Ovary (tissue), 9 donors: ENCODE measurements around the gene CERCAM. TPM values are rescaled to one million over a fixed set of nuclear protein-coding genes. Genes with fewer than 3 reads are reported as not detected.

Source experiments
- DNase-seq, 5 donors: peaks; one replicate each; pipeline ENCODE4 v3.0.0-alpha.2; 2019 to 2020
- H3K27ac ChIP-seq, 2 donors: fragments of 200-600 bp; one replicate each; pipeline versions ENCODE4 v1.5.1 to v1.8.0; 2019 to 2022
- H3K27me3 ChIP-seq: fragments of 200-600 bp; one replicate; pipeline ENCODE4 v1.8.0; 2022
- H3K36me3 ChIP-seq: fragments of 200-600 bp; sonication (generic); one replicate; pipeline ENCODE4 v1.5.1; 2019
- H3K4me1 ChIP-seq: one replicate; pipeline ENCODE4 v1.8.1; 2013; ENCODE audit warnings: mild to moderate bottlenecking, moderate library complexity; ENCODE audit not compliant: insufficient read depth
- H3K4me3 ChIP-seq: fragments of 200-600 bp; sonication (generic); one replicate; pipeline ENCODE4 v1.5.1; 2017
- H3K9me3 ChIP-seq, 2 donors: fragments of 200-600 bp in 1 of 2; sonication (generic) in 1 of 2; one replicate each; pipeline versions ENCODE4 v1.5.1 to v1.8.1; 2013 to 2019; ENCODE audit warnings: mild to moderate bottlenecking in 1 of 2, moderate library complexity in 1 of 2
- EP300 ChIP-seq: sonication (generic); formaldehyde crosslinking; IDR thresholded peaks from one replicate; pipeline ENCODE4 v1.6.1; 2017; ENCODE audit warnings: antibody characterized with exemption
- POLR2A ChIP-seq: fragments of 450-650 bp; IDR thresholded peaks from one replicate; pipeline ENCODE4 v1.6.1; 2017; ENCODE audit warnings: antibody characterized with exemption, mild to moderate bottlenecking, moderate library complexity
- WGBS, 3 donors: extraction: QIAGEN DNeasy Blood & Tissue Kit in 1 of 3; methylation state at CpG; one replicate each; pipeline versions ENCODE4 v1.1.5 to v1.1.7; 2013 to 2017; 5-methylcytosine and 5-hydroxymethylcytosine counted together
- intact Hi-C, 4 donors: fragments of 100-400 bp; cut with DNase I; formaldehyde crosslinking; loops; one replicate each; pipeline versions ENCODE4 v1.11.0 to v1.15.1; 2022 to 2023
- microRNA counts: library from miRNA; unstranded; fragments of <30 nt; microRNA quantifications from one replicate; lab custom pipeline; 2016
- microRNA-seq, 3 donors: library from miRNA; unstranded; fragments of <30 nt; microRNA quantifications; one replicate each; pipeline versions ENCODE4 to v1.2.0, GENCODE V29; 2019 to 2020
- polyA plus RNA-seq, 2 donors: library from polyadenylated mRNA; stranded (reverse); fragments of 200-250 nt in 1 of 2; fragments of 350-450 nt in 1 of 2; fragmentation: Illumina TruSeq in 1 of 2; extraction: RNeasy Lipid Tissue Mini Kit (QIAGEN cat#74804) in 1 of 2; gene quantifications; one replicate each; pipeline ENCODE4 v1.2.3, GENCODE V29; 2013 to 2014
- total RNA-seq, 7 donors: library from RNA; depleted of rRNA in 2 of 7; stranded (reverse); fragments of >200 nt in 2 of 7; fragmentation: NEBNext Ultra II Directional in 3 of 7; extraction: Animal tissue kit (Norgen Biotek cat#: 25700) in 3 of 7; gene quantifications; one replicate each; pipeline versions ENCODE4 v1.1.0 to v1.2.4, GENCODE V29; 2016 to 2023
- TF ChIP-seq, protein P1 (sequence below), 3 donors: fragments of 450-650 bp in 2 of 3; fragments of 200-600 bp in 1 of 3; IDR thresholded peaks; one replicate each; pipeline versions ENCODE4 v1.5.1 to v1.8.0; 2016 to 2022; ENCODE audit warnings: antibody characterized with exemption in 3 of 3, mild to moderate bottlenecking in 1 of 3
- donor health status: DM: no; HTN: no; CAD: no; lungs with moderate emphysema.
- donor health status: DM: no; HTN: no; CAD: no.
- donor health status: Bipolar disorder and iron deficiency.
- donor health status: DM: yes; HTN: yes; CAD: no.
- donor health status: DM: no; HTN: no; CAD: no.
- donor health status: DM: yes; HTN: yes; CAD: no.

The CERCAM gene
- total and polyA plus RNA-seq, 9 donors: 19.6 to 63.9 (median 38.1) TPM

DNA sequence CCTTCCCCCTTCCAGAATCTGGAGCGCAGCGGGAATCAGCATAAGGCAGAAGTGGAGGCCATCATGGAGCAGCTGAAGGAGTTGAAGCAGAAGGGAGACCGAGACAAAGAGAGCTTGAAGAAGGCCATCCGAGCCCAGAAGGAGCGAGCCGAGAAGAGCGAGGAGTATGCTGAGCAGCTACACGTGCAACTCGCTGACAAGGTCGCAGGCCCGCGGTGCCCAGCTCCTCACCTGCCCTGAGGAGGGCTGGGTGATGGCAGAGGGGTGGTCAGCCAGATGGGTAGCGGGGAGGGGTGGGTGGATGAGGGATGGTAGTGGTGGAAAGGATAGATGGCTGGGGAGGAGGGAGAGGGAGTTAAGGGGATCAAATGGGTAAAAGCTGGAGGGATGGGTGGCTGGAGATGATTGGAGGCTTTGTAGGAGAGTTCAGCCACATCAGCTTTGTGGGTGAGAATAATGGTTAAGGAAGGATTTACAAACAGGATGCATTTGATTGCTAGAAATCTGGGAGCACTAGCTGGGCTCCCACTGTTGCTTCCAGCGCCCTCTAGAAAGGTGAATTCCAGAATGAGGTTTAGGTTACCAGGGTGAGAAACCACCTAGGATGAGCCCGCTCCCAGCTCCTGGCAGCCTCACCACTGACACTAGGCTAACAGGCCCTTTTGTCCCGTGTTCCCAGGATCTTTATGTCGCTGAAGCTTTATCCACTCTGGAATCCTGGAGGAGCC lies 64.2 kb downstream of the CERCAM start:
- 90 to 92% (median 90%) methylated on average over 17 of the region's 17 CpGs for WGBS, 3 donors
- H3K27me3 ChIP-seq: no peaks in the 10 kb centered on the region
- H3K9me3 ChIP-seq: no peaks in the 10 kb centered on the region
- TF ChIP-seq, protein P1, sequence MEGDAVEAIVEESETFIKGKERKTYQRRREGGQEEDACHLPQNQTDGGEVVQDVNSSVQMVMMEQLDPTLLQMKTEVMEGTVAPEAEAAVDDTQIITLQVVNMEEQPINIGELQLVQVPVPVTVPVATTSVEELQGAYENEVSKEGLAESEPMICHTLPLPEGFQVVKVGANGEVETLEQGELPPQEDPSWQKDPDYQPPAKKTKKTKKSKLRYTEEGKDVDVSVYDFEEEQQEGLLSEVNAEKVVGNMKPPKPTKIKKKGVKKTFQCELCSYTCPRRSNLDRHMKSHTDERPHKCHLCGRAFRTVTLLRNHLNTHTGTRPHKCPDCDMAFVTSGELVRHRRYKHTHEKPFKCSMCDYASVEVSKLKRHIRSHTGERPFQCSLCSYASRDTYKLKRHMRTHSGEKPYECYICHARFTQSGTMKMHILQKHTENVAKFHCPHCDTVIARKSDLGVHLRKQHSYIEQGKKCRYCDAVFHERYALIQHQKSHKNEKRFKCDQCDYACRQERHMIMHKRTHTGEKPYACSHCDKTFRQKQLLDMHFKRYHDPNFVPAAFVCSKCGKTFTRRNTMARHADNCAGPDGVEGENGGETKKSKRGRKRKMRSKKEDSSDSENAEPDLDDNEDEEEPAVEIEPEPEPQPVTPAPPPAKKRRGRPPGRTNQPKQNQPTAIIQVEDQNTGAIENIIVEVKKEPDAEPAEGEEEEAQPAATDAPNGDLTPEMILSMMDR (IDR thresholded peaks at IDR 0.05): no peak
- TF ChIP-seq POLR2A (no peak), EP300 (no peak)
- H3K4me3 ChIP-seq: no peak overlapping the region
- no peaks in the 10 kb centered on the region for H3K4me1 ChIP-seq
- intact Hi-C loops: no loop called here
- H3K27ac ChIP-seq: no peak overlapping the region
- H3K36me3 ChIP-seq: no peaks in the 10 kb centered on the region
- DNase-seq: no peak

DNA sequence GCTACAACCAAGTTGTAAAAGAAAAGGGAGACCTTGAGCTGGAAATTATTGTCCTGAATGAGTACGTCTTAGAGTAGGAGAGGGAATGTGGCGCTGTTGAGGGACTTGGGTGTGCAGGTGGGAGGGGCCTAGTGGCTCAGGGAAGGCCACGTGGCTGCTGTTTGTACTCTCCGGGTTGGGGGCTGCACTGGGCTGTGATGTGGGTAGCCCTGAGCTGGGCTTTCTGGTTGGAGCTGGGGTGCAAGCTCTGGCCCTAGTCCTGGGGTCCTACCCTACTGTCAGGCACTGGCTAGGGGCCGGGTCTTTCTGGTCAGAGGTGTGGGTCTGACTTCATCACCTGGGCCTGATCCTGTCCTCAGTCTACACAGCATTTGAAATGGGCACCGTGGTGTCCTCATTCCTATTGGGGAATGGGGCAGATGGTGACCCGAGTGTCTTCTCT lies 64.8 kb downstream of the CERCAM start:
- Histone ChIP-seq H3K9me3 (no peaks in the 10 kb centered on the region), H3K4me1 (no peaks in the 10 kb centered on the region), H3K4me3 (no peak overlapping the region), H3K27me3 (no peaks in the 10 kb centered on the region), H3K27ac (no peak overlapping the region), H3K36me3 (no peaks in the 10 kb centered on the region)
- intact Hi-C loops: no loop called here
- TF ChIP-seq, protein P1 (IDR thresholded peaks at IDR 0.05): no peak
- TF ChIP-seq POLR2A (no peak), EP300 (no peak)
- DNase-seq: no peak
- 65 to 78% (median 75%) methylated on average over 7 of the region's 7 CpGs for WGBS, 3 donors

DNA sequence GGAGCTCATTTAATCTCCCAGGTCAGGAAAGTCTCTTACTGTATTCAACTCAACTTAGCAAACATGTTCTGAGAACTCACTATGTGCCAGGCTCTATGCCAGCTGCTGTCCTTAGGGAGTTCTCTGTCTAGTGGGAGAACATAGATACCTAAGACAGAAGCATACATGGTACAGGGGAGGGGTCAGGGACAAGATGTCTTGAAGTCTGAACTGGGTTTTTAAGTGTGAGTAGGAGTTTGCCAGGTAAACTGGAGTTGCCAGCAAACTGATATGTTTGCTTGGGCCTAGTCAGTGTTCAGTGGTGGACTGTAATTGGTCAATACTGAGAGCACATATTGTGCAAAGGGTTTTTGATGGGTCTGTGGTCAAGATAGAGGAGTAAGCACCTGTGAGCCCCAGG lies 65.5 kb downstream of the CERCAM start:
- TF ChIP-seq, protein P1 (IDR thresholded peaks at IDR 0.05): no peak
- TF ChIP-seq EP300 (no peak), POLR2A (no peak)
- no peaks in the 10 kb centered on the region for H3K9me3 ChIP-seq
- H3K27me3 ChIP-seq: no peaks in the 10 kb centered on the region
- no peak for DNase-seq
- H3K4me1 ChIP-seq: no peaks in the 10 kb centered on the region
- no peak overlapping the region for H3K27ac ChIP-seq
- intact Hi-C loops: no loop called here
- H3K4me3 ChIP-seq: no peak overlapping the region
- H3K36me3 ChIP-seq: no peaks in the 10 kb centered on the region

MicroRNAs encoded within 50 kb of the gene (microRNA counts, 767-probe panel; counts per million panel counts)
- microRNA hsa-miR-219-2-3p (lab: Ali Mortazavi, UCI): 530 counts per million, percentile 78 among the panel's probes with 10 or more counts

Small RNA genes within 50 kb of the gene (microRNA-seq; reads per million reads assigned to microRNA genes)
- 0 reads per million in 3 donors for gene MIR219B

Other genes with a start within 250 kb of the CERCAM start
- gene CIZ1, start 229.3 kb upstream of the CERCAM start, total RNA-seq: 100 to 1,000 TPM in 5 of 7 donors, 10 to 100 TPM in 2; 53.1 to 185 (median 153) TPM
- gene CIZ1, start 229.3 kb upstream of the CERCAM start, polyA plus RNA-seq: 10 to 100 TPM; 86.6 to 87.8 TPM
- 10 to 100 TPM in 1 of 7 donors, 1 to 10 TPM in 6; 1.2 to 10.4 (median 4.6) TPM for gene DNM1, start 217.5 kb upstream of the CERCAM start, total RNA-seq
- 1 to 10 TPM; 2.0 to 7.6 TPM for gene DNM1, start 217.5 kb upstream of the CERCAM start, polyA plus RNA-seq
- gene GOLGA2, start 144.8 kb upstream of the CERCAM start, total RNA-seq: 100 to 1,000 TPM in 4 of 7 donors, 10 to 100 TPM in 3; 53.2 to 117 (median 107) TPM
- gene GOLGA2, start 144.8 kb upstream of the CERCAM start, polyA plus RNA-seq: 100 to 1,000 TPM in 1 of 2 donors, 10 to 100 TPM in 1; 63.7 to 114 TPM
- gene SWI5, start 144.6 kb upstream of the CERCAM start, total RNA-seq: 10 to 100 TPM; 22.4 to 48.9 (median 29.5) TPM
- gene SWI5, start 144.6 kb upstream of the CERCAM start, polyA plus RNA-seq: 10 to 100 TPM; 34.4 to 46.4 TPM
- 10 to 100 TPM in 6 of 7 donors, 1 to 10 TPM in 1; 4.6 to 29.4 (median 19.7) TPM for gene TRUB2, start 98.4 kb upstream of the CERCAM start, total RNA-seq
- 10 to 100 TPM in 1 of 2 donors, 1 to 10 TPM in 1; 9.7 to 20.7 TPM for gene TRUB2, start 98.4 kb upstream of the CERCAM start, polyA plus RNA-seq
- gene COQ4, start 98.0 kb upstream of the CERCAM start, total RNA-seq: 10 to 100 TPM; 24.4 to 75.7 (median 34.2) TPM
- gene COQ4, start 98.0 kb upstream of the CERCAM start, polyA plus RNA-seq: 10 to 100 TPM; 22.0 to 38.0 TPM
- gene SLC27A4, start 80.3 kb upstream of the CERCAM start, total RNA-seq: 10 to 100 TPM in 5 of 7 donors, 1 to 10 TPM in 2; 8.8 to 22.4 (median 11.0) TPM
- 1 to 10 TPM; 4.8 to 8.7 TPM for gene SLC27A4, start 80.3 kb upstream of the CERCAM start, polyA plus RNA-seq
- gene URM1, start 49.5 kb upstream of the CERCAM start, total RNA-seq: 10 to 100 TPM; 20.5 to 51.4 (median 36.0) TPM
- gene URM1, start 49.5 kb upstream of the CERCAM start, polyA plus RNA-seq: 10 to 100 TPM; 22.1 to 41.4 TPM
- 10 to 100 TPM in 6 of 7 donors, 1 to 10 TPM in 1; 9.7 to 26.5 (median 20.3) TPM for gene ODF2, start 35.1 kb downstream of the CERCAM start, total RNA-seq
- gene ODF2, start 35.1 kb downstream of the CERCAM start, polyA plus RNA-seq: 10 to 100 TPM; 14.6 to 23.9 TPM
- 10 to 100 TPM; 12.4 to 20.2 (median 19.0) TPM for gene GLE1, start 83.9 kb downstream of the CERCAM start, total RNA-seq
- gene GLE1, start 83.9 kb downstream of the CERCAM start, polyA plus RNA-seq: 10 to 100 TPM; 14.0 to 28.2 TPM
- gene SPTAN1, start 131.7 kb downstream of the CERCAM start, total RNA-seq: 100 to 1,000 TPM; 140 to 301 (median 261) TPM
- gene SPTAN1, start 131.7 kb downstream of the CERCAM start, polyA plus RNA-seq: 100 to 1,000 TPM; 120 to 241 TPM
- gene DYNC2I2, start 236.0 kb downstream of the CERCAM start, total RNA-seq: 10 to 100 TPM; 17.7 to 87.5 (median 25.8) TPM
- 10 to 100 TPM in 1 of 2 donors, 1 to 10 TPM in 1; 2.0 to 28.0 TPM for gene DYNC2I2, start 236.0 kb downstream of the CERCAM start, polyA plus RNA-seq